Activated naive CD8-positive, alpha-beta T cell treated with anti-CD3 and anti-CD28 coated beads, Interleukin-2, amount 50 U/mL, for 16 hours (primary cell): Measurements from ENCODE around the gene FGF22.

Source experiments
- DNase-seq: peaks from one replicate; pipeline ENCODE4 v3.0.0-alpha.2; 2020; ENCODE audit warnings: low read depth, low spot score

The FGF22 gene

DNA sequence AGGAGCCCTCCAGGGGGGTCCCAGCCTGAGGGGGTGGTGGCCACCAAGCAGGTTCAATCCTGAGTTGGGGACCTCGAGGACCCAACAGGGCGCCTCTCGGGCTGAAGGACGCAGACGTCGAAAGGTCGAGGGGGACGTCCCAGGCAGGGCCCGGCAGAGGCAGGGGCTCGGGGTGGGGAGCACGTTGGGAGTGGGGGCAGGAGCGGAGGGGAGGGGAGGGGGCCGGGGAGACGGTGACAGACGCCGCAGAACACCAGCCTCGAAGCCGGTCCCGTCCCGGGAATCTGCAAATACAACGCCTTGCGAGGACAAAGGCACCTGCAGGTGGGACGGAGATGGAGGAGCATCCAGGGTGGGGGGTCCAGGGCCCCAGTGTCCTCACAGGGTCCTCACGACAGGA, 4.1 kb downstream of the FGF22 start:
- no peak for DNase-seq

DNA sequence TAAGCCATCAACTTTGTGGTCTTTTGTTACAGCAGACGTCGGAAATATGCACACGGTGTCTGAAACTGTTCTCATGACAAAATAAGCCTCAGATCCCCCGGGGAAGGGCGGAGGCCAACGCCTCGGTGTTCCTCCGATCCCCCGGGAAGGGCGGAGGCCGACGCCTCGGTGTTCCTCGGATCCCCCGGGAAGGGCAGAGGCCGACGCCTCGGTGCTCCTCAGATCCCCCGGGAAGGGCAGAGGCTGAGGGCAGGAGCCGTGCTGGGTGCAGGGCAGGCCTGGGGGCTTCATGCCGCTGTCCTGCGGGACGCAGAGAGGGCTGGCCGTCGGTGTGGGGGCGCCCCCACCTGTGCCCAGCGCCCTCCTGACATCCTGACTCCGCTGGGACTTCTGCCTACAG, 4.7 kb downstream of the FGF22 start:
- DNase-seq, result no peak

DNA sequence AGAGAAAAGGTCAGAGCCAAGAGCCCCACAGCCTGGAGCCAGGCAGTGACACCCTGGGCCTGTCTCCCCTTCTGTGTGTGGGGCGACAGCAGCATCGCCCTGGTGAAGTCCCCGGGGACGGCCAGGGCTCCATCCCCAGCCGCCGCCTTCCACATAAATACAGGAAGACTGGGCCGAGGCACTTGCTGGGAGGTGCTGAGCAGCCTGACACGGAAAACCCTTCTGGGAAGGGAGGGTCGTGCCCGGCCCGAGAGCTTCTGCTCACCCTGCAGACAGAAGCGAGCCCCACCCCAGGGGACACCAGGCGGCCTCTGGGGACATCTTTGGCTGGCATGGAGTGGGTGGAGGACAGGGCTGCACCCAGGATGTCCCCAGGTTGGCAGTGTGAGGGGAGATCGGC, 5.1 kb downstream of the FGF22 start:
- DNase-seq, result no peak

GRCh38 chr19:645912-646778, 6.5 kb downstream of the FGF22 start:
- DNase-seq, result no peak

GRCh38 chr19:646779-647565, 7.3 kb downstream of the FGF22 start:
- DNase-seq, result no peak

DNA sequence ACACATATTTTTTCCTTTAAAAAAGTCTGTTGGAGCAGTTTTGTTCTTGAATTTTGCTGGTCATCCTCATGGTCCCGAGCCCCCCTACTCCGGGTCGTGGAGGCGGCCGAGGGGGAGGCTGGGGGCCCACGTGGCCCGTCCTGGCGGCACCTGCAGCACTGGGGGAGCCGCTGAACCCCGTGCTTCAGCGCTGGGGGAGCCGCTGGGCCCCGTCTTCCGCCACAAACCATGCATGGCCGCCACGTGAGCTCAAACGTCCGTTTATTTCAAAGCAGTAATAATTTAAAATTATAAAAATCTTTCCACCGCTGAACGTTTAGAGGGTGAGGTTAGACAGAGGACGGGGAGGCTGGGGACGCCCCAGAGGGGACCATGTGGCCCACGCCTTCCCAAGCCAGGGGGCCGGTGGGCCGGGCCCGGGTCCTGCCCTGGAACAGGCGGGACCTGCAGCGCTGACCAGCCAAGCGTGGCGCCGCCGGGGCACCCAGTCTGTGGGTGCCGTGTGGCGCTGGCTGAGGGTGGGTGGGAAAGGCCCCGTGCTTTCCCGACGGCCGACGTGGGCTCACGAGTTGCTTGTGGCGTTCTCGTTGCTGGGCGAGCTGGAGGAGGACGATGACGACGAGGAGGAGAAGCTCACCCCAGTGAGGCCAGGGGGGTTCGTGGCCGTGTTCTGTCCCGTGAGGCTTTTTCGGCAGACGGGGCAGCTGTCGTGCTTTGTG, 8.0 kb downstream of the FGF22 start:
- DNase-seq, result no peak

DNA sequence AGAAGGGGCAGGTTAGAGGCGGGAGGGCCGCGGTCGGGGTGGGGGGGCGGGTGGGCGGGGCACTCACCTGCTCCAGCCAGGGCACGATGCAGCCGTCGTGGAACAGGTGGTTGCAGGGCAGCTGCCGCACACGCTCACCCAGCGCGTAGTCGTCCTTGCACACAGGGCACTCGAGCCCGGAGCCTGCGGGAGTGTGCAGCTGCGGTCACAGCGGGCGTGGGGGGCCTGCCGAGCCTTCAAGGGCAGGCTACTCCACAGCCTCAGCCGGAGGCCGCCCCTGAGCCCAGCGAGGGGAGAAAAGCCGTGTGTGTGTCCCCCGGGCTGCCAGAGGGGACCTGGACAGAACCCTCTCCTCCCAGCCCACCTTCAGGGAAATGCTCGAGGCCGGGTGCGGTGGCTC, 8.6 kb downstream of the FGF22 start:
- DNase-seq, result no peak

GRCh38 chr19:648904-649801, 9.5 kb downstream of the FGF22 start:
- no peak for DNase-seq

DNA sequence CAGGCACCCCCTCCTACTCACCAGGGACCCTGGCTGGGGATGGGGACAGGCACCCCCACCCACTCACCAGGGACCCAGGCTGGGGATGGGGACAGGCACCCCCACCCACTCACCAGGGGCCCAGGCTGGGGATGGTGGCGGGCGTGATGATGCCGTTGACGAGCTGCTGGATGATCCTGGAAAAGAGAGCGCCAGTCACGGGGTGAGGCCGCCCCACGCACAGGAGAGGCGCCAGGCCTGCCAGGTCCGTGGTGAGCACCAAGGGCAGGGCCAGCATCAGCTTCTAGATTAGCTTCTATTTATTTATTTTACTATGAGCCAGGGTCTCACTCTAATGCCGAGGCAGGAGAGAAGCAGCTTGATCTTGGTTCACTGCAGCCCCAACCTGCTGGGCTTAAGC, 10.4 kb downstream of the FGF22 start:
- no peak for DNase-seq

- DNase-seq, result no peak
Measured at GRCh38 chr19:651114-651818, 11.6 kb downstream of the FGF22 start.

- no peak for DNase-seq
Measured at GRCh38 chr19:651991-652390, 12.3 kb downstream of the FGF22 start.

GRCh38 chr19:652467-653389, 13.0 kb downstream of the FGF22 start:
- no peak for DNase-seq

DNA sequence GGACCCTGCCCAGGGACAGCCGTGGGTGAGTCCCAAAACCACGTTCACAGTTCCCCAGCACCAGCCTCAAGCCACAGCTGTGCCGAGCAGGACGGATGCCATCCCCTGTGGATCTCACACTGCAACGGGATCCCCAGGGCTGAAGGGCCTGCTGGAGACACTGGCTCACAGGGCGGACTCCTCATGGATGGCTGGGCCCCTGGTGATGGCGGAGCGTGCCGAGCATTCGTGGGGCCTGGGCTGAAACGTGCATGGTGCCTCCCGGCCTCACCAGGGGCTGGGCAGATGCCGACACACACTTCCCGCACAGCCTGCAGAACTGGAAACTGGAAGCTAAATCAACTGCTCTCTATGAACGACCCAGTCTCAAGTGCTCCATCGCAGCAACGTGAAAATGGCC, 13.7 kb downstream of the FGF22 start:
- DNase-seq, result no peak

DNA sequence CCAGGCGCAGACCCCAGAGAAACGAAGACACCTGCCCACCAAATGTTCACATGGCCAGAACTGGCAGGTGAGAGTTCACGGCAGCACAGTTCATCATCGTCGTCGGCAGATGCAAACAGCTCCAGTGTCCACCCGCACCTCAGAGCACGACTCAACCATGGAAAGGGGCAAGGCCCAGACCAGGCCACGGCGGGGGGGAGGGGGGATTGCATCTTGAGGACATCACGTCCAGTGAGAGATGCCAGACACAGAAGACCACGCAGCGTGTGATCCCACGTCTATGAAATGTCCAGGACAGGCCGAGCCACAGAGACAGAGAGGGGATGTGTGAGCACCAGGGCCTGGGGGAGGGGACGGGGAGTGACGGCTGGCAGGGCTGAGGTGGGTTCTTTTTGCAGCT, 16.0 kb downstream of the FGF22 start:
- no peak for DNase-seq

DNA sequence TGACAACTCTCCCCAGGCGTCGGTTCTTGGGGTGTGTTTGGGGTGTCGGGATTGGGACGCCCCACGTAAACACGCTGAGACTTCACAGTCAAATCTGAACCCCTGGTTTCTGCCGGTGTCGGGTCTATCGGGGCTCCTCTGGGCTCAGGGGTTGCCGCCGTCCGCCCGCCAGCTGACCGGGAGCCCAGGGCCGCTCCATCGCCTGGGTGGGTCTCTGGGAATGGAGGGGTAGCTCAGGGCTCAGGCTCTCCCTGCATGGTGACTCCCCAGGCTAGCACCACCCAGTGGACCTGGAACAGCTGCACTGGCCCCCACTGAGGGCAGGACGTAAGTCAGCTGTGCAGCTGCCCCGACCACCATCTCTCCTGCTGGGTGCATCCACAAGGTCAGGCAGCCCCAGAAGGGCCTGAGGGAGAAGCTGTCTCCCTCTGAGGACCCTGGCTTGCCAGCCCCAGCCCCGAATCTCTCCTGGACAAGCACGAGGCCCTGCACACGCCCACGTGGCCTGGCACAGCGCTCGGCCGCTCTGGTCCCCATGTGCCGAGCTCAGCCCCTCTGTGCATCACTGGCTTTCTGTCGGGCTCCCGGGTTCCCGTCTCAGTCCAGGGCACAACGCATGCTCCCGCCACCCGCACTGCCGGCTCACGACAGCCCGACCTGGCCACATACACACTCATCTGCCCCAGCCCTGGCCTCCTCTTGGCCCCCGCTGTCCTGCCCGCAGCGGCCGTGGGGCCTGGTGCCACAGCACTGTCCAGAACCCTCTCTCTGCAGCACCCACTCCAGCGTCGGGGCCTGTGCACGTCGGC, 17.3 kb downstream of the FGF22 start:
- DNase-seq, result no peak

DNA sequence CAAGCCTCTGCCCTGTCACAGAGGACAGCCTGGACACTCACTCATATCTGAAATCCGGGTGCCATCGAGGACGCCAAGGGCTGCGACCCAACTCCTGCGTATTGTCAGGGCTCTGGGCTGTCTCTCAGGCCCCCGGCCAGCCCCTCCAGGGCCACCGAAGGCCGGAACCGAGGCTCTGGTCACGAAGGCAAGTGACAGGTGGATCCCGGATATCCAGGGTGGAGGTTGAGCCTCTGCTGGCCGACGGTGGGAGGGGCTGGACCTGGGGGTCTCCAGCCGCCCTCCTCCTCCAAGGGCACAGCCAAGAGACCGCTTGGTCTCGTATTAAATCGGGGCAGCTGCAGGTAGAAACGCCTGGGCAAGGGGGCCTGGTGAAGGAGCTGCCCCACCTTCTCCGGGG, 17.9 kb downstream of the FGF22 start:
- DNase-seq, result no peak

- no peak for DNase-seq
Measured at GRCh38 chr19:658059-658839, 18.6 kb downstream of the FGF22 start.
